ENCODE results near the gene SLC6A20.

Gene SLC6A20

DNA sequence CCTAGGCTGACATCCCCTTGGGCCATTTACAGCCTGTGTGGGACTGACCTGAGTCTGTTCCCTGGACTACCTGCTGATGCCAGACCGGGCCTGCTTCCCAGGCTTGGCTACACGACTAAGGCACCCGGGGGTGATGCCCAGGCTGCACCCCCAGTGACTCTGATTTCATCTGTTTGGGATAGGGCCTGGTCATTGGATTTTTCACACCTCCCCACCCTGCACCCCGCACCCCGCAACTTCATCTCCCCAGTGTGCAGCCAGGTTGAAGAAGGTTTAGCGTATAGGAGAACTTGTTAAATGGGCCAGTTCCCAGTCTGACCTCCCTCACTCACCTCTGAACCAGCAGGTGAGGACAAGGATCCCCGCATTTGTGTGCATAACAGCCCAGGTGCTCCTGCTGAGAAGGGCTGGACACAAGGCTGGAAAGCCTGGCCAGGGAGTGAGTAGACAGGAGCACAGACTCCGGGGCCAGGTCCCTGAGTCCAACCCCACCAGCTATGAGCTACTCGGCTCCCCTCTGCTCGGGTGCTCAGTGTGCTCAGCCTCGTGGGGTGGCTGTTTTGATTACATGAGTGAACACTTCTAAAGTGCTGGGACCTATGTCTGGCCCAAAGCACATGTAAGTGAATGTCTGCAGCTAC lies 18.5 kb downstream of the SLC6A20 start:
- H3K36me3 ChIP-seq: no peaks in the 10 kb centered on the region
- H3K9me3 ChIP-seq: no peaks in the 10 kb centered on the region
- H3K27me3 ChIP-seq: no peaks in the 10 kb centered on the region
- no peaks in the 10 kb centered on the region for H3K4me1 ChIP-seq
- TF ChIP-seq, protein P1, sequence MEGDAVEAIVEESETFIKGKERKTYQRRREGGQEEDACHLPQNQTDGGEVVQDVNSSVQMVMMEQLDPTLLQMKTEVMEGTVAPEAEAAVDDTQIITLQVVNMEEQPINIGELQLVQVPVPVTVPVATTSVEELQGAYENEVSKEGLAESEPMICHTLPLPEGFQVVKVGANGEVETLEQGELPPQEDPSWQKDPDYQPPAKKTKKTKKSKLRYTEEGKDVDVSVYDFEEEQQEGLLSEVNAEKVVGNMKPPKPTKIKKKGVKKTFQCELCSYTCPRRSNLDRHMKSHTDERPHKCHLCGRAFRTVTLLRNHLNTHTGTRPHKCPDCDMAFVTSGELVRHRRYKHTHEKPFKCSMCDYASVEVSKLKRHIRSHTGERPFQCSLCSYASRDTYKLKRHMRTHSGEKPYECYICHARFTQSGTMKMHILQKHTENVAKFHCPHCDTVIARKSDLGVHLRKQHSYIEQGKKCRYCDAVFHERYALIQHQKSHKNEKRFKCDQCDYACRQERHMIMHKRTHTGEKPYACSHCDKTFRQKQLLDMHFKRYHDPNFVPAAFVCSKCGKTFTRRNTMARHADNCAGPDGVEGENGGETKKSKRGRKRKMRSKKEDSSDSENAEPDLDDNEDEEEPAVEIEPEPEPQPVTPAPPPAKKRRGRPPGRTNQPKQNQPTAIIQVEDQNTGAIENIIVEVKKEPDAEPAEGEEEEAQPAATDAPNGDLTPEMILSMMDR (IDR thresholded peaks at IDR 0.05; ENCODE audit: low read depth, low read length): no peak
- no peak overlapping the region for H3K4me3 ChIP-seq (ENCODE audit: low read depth, low read length)
- DNase-seq: no peak

DNA sequence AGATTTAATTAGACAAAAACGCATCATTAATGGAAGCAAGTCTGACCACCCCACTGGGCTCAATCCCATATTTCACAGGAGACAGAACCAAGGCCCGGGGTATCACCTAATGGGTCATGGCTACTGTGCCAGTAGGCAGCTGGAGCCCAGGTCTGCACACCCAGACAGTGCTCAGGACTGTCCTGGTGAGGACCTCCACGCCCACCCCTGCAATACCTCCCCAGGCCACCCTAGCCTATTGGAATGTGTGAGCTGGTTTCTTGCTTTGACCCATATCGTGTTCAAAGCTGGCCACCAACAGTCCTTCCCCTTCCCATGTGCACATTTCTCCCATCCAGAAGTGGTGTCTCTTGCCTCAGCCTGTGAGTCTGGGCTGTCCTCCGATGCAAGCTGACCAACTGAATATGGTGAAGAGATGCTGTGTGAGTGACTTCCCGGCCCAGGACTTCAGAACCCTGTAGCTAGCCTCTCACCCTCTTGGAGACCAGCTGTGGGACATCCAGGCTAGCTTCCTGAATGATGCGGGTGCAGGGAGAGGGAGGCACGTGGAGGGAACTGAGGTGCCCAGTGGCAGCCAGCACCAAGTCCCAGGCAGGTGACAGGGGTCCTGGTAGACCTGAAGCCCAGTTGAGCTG lies 19.1 kb downstream of the SLC6A20 start:
- no peak for DNase-seq
- Histone ChIP-seq H3K9me3 (no peaks in the 10 kb centered on the region), H3K27me3 (no peaks in the 10 kb centered on the region), H3K4me1 (no peaks in the 10 kb centered on the region), H3K4me3 (ENCODE audit: low read depth, low read length) (no peak overlapping the region), H3K36me3 (no peaks in the 10 kb centered on the region)
- TF ChIP-seq, protein P1 (IDR thresholded peaks at IDR 0.05; ENCODE audit: low read depth, low read length): no peak

DNA sequence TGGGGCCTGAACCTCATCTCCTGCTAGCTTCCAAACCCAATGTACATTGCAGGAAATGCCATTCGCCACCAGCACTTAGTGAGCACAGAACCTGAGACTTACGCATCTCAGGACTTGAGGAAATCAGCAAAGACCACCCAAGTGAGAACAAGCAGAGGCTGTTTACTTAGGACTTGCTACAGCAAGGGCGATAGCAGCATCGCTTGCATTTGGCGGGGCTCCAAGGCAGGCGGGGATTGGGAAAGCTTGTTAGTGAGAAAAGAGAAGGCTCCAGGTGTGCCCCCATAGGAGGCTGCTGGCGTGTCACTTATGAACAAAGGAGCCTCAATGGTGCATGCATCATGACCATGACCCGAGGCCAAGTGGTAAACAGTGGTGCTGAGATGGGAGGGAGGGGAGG lies 19.7 kb downstream of the SLC6A20 start:
- Histone ChIP-seq H3K4me3 (ENCODE audit: low read depth, low read length) (no peak overlapping the region), H3K9me3 (no peaks in the 10 kb centered on the region), H3K27me3 (no peaks in the 10 kb centered on the region), H3K36me3 (no peaks in the 10 kb centered on the region), H3K4me1 (no peaks in the 10 kb centered on the region)
- no peak for DNase-seq
- TF ChIP-seq, protein P1 (IDR thresholded peaks at IDR 0.05; ENCODE audit: low read depth, low read length): no peak

DNA sequence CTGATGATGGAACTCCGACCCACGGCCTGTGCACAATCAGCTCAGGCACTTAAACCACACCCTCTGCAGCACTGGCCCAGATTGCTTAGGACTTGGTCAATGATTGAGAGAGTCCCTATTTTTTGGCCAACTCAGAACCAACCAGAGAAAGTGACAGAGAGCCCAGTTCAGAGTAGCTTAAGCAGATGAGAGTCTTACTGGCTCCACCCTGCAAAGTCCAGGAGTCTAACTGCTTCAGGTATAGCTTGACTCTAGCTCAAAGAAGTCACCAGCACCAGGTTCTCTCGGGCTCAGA lies 20.1 kb downstream of the SLC6A20 start:
- Histone ChIP-seq H3K36me3 (no peaks in the 10 kb centered on the region), H3K27me3 (no peaks in the 10 kb centered on the region), H3K9me3 (no peaks in the 10 kb centered on the region), H3K4me3 (ENCODE audit: low read depth, low read length) (no peak overlapping the region), H3K4me1 (no peaks in the 10 kb centered on the region)
- TF ChIP-seq, protein P1 (IDR thresholded peaks at IDR 0.05; ENCODE audit: low read depth, low read length): no peak
- no peak for DNase-seq

DNA sequence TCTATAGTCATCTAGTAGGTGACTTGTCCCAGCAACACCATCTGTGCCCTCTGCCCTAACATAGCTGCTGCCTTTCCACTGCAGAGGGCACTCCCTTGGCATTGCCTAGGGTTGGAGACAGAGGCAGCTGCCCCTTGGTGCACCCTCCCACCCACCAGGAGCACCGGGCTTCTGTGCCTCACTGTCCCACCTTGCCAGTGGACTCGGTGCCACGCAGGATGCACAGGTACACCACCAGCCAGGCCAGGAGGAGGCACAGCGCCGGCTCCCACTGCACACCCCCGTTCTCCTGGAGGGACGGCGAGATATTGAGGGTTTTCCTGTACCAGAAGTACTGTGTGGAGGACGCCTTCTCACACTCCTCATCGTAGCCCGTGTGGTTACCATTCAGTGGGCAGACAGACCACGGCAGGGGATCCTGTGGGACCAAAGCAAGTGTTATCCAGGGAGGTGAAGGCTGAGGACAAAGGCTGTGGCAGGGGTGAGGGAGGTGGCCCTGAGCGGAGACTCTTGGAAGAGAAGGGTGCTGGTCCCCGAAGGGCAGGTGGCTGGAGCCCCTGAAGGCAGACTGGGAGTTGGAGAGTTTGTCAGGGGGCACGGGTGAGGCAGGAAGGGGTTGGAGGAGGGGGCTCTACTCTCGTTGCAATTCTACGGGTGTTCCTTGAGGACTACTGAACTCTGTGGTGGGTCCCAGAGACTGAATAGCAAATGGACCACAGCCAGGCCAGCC lies 20.6 kb downstream of the SLC6A20 start:
- no peaks in the 10 kb centered on the region for H3K36me3 ChIP-seq
- TF ChIP-seq, protein P1 (IDR thresholded peaks at IDR 0.05; ENCODE audit: low read depth, low read length): no peak
- DNase-seq: no peak
- no peak overlapping the region for H3K4me3 ChIP-seq (ENCODE audit: low read depth, low read length)
- H3K27me3 ChIP-seq: no peaks in the 10 kb centered on the region
- H3K9me3 ChIP-seq: no peaks in the 10 kb centered on the region
- no peaks in the 10 kb centered on the region for H3K4me1 ChIP-seq
